Parathyroid adenoma (tissue), 2 donors: Measurements from ENCODE around the gene RNU6-1.

Source experiments
- H2AFZ ChIP-seq: fragments of 300-600 bp; sonication (generic); one replicate; pipeline ENCODE4 v1.7.0; 2017; ENCODE audit warnings: antibody characterized with exemption, mild to moderate bottlenecking
- H3K27ac ChIP-seq: fragments of 300-600 bp; sonication (generic); one replicate; pipeline ENCODE4 v1.7.0; 2017
- H3K27me3 ChIP-seq: fragments of 300-600 bp; sonication (generic); one replicate; pipeline ENCODE4 v1.7.0; 2017; ENCODE audit warnings: low read length; ENCODE audit not compliant: control insufficient read depth, insufficient read depth
- H3K36me3 ChIP-seq: fragments of 300-600 bp; sonication (generic); one replicate; pipeline ENCODE4 v1.7.0; 2017; ENCODE audit warnings: low read length; ENCODE audit not compliant: control insufficient read depth, insufficient read depth
- H3K4me1 ChIP-seq: fragments of 300-600 bp; sonication (generic); one replicate; pipeline ENCODE4 v1.7.0; 2017; ENCODE audit warnings: control low read depth
- H3K4me2 ChIP-seq: fragments of 300-600 bp; sonication (generic); one replicate; pipeline ENCODE4 v1.7.0; 2017; ENCODE audit warnings: low read length
- H3K4me3 ChIP-seq: fragments of 300-600 bp; sonication (generic); one replicate; pipeline ENCODE4 v1.7.0; 2017; ENCODE audit warnings: low read depth, low read length
- H3K79me2 ChIP-seq: fragments of 300-600 bp; sonication (generic); one replicate; pipeline ENCODE4 v1.7.0; 2017; ENCODE audit warnings: control low read depth
- H3K9ac ChIP-seq: fragments of 300-600 bp; sonication (generic); one replicate; pipeline ENCODE4 v1.7.0; 2017; ENCODE audit warnings: mild to moderate bottlenecking
- H3K9me3 ChIP-seq: fragments of 300-600 bp; sonication (generic); one replicate; pipeline ENCODE4 v1.7.0; 2017; ENCODE audit warnings: low read length; ENCODE audit not compliant: control insufficient read depth
- CTCF ChIP-seq: fragments of 300-600 bp; sonication (generic); IDR thresholded peaks from one replicate; pipeline ENCODE4 v1.7.0; 2017; ENCODE audit warnings: antibody characterized with exemption, mild to moderate bottlenecking
- donor health status: primary hyperparathyroidism.

The RNU6-1 gene

GRCh38 chr15:67862750-67863441 lies 23.1 kb upstream of the RNU6-1 start:
- H2AFZ ChIP-seq: peak overlapping the region; percentile 87
- H3K4me1 ChIP-seq: peaks cover 7% of the 10 kb centered on the region
- no peaks in the 10 kb centered on the region for H3K79me2 ChIP-seq
- peak overlapping the region; percentile 69 for H3K4me2 ChIP-seq
- H3K9me3 ChIP-seq: no peaks in the 10 kb centered on the region
- no peaks in the 10 kb centered on the region for H3K27me3 ChIP-seq
- no peak overlapping the region for H3K9ac ChIP-seq
- no peak overlapping the region for H3K27ac ChIP-seq
- no peaks in the 10 kb centered on the region for H3K36me3 ChIP-seq
- TF ChIP-seq CTCF: no peak
- no peak overlapping the region for H3K4me3 ChIP-seq

- Histone ChIP-seq H3K4me3 (no peak overlapping the region), H3K9me3 (no peaks in the 10 kb centered on the region), H3K4me1 (peaks cover 7% of the 10 kb centered on the region), H3K79me2 (no peaks in the 10 kb centered on the region), H3K9ac (no peak overlapping the region), H3K36me3 (no peaks in the 10 kb centered on the region), H3K27ac (no peak overlapping the region), H3K27me3 (no peaks in the 10 kb centered on the region), H3K4me2 (no peak overlapping the region), H2AFZ (no peak overlapping the region)
- no peak for TF ChIP-seq CTCF
These were observed 22.1 kb upstream of the RNU6-1 start for GRCh38 chr15:67861983-67862382.

GRCh38 chr15:67859331-67859946 lies 19.6 kb upstream of the RNU6-1 start:
- Histone ChIP-seq H3K27ac (no peak overlapping the region), H3K4me2 (no peak overlapping the region), H3K27me3 (no peaks in the 10 kb centered on the region), H3K9ac (no peak overlapping the region), H3K4me3 (no peak overlapping the region), H3K9me3 (no peaks in the 10 kb centered on the region), H3K36me3 (no peaks in the 10 kb centered on the region), H3K4me1 (peaks cover 7% of the 10 kb centered on the region), H3K79me2 (no peaks in the 10 kb centered on the region), H2AFZ (no peak overlapping the region)
- no peak for TF ChIP-seq CTCF

- H3K27ac ChIP-seq: no peak overlapping the region
- TF ChIP-seq CTCF: no peak
These were observed 17.4 kb upstream of the RNU6-1 start for GRCh38 chr15:67857220-67857619.

GRCh38 chr15:67855842-67856241 lies 16.0 kb upstream of the RNU6-1 start:
- H3K27me3 ChIP-seq: no peaks in the 10 kb centered on the region

More at GRCh38 chr15:67857220-67857619, 17.4 kb upstream of the RNU6-1 start:
- no peak overlapping the region for H3K4me3 ChIP-seq
- no peaks in the 10 kb centered on the region for H3K27me3 ChIP-seq
- H2AFZ ChIP-seq: no peak overlapping the region
- H3K9ac ChIP-seq: no peak overlapping the region
- no peak overlapping the region for H3K4me2 ChIP-seq
- no peaks in the 10 kb centered on the region for H3K4me1 ChIP-seq
- no peaks in the 10 kb centered on the region for H3K79me2 ChIP-seq
- no peaks in the 10 kb centered on the region for H3K36me3 ChIP-seq
- H3K9me3 ChIP-seq: no peaks in the 10 kb centered on the region

More at GRCh38 chr15:67855842-67856241, 16.0 kb upstream of the RNU6-1 start:
- H3K27ac ChIP-seq: no peak overlapping the region
- no peaks in the 10 kb centered on the region for H3K4me1 ChIP-seq
- no peaks in the 10 kb centered on the region for H3K9me3 ChIP-seq
- H2AFZ ChIP-seq: no peak overlapping the region
- no peaks in the 10 kb centered on the region for H3K79me2 ChIP-seq
- H3K9ac ChIP-seq: no peak overlapping the region
- TF ChIP-seq CTCF: no peak
- H3K36me3 ChIP-seq: no peaks in the 10 kb centered on the region
- no peak overlapping the region for H3K4me3 ChIP-seq
- H3K4me2 ChIP-seq: no peak overlapping the region
